ENCODE data around the gene VEGFB. TPM values are rescaled to one million over a fixed set of nuclear protein-coding genes. Genes with fewer than 3 reads are reported as not detected.

The VEGFB gene
- total RNA-seq, 1 experiment from 2014 or later, result 47.5 TPM

DNA sequence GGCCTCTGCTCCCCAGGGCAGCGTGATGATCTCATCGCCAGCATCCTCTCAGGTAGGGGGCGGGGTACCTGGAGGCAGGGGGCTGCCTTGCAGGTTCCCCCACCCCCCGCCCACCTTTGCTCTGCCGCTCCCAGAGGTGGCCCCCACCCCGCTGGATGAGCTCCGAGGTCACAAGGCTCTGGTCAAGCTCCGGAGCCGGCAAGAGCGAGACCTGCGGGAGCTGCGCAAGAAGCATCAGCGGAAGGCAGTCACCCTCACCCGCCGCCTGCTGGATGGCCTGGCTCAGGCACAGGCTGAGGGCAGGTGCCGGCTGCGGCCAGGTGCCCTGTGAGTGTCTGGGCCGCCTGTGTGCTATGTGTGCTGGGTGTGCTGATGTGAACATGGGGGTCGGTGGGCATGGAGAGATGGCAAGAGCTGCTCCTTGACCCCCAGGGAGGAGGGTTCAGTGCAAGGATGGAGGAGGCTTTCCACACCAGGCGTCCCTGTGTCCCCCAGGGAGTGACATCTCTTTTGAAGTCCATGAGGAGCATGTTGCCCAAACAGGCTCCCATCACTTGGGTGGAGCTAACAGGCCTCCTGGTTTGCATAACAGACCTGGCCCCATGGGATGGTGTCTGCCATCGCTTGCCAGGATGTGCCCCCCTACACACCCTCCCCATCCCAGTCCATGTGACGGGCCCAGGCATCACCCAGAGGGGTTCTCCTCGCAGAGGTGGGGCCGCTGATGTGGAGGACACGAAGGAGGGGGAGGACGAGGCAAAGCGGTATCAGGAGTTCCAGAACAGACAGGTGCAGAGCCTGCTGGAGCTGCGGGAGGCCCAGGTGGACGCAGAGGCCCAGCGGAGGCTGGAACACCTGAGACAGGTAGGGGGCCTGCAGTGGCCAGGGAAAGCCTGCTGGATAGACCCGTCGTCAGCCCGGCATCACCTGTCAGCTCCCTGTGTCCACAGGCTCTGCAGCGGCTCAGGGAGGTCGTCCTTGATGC is 31.1 kb downstream of the VEGFB start:
- Histone ChIP-seq H3K79me2 (ENCODE audit: insufficient read depth, low read length) (no peaks in the 10 kb centered on the region; the same call in 1 of the 2 replicates), H3K36me3 (ENCODE audit: control insufficient read depth in 1 of 2, insufficient read depth in 2 of 2, low read length in 2 of 2) (peaks cover 5 to 38% of the 10 kb centered on the region in 2 experiments; a peak in 2 of 4 replicates), H3K9ac (ENCODE audit: low read length) (no peak overlapping the region), H3K27ac (ENCODE audit: low read depth, low read length) (no peak overlapping the region), H3K27me3 (ENCODE audit: insufficient read depth, low read length) (no peaks in the 10 kb centered on the region), H2AFZ (ENCODE audit: low read depth, low read length, poor library complexity, severe bottlenecking) (no peak overlapping the region), H3K4me3 (replicated peaks in 1 of 2; ENCODE audit: low read depth in 1 of 2, low read length in 2 of 2) (no peak overlapping the region), H4K20me1 (ENCODE audit: insufficient read depth) (no peaks in the 10 kb centered on the region), H3K4me2 (ENCODE audit: low read length) (no peak overlapping the region), H3K9me2 (ENCODE audit: insufficient read depth) (no peaks in the 10 kb centered on the region), H3K4me1 (ENCODE audit: control insufficient read depth in 1 of 2, insufficient read depth in 2 of 2, low read length in 2 of 2) (peaks cover 13 to 22% of the 10 kb centered on the region in 2 experiments; a peak in 3 of 4 replicates), H3K9me3 (ENCODE audit: control insufficient read depth in 1 of 2, insufficient read depth in 1 of 2, low read depth in 1 of 2, low read length in 2 of 2) (no peaks in the 10 kb centered on the region)
- CTCF ChIA-PET, result interaction anchor here (1.4 kb wide), 1 partner anchor 15 kb away, joined by 4 read pairs; no protein-coding TSS in a partner anchor
- ATAC-seq, result no peak
- no peak for DNase-seq (ENCODE audit: low read depth, low spot score)
- intact Hi-C loops (cut with micrococcal nuclease), result no loop called here
- RAD21 ChIA-PET (ENCODE audit: low non-redundant PET in 1 of 2, low total read pairs in 2 of 2, uncharacterized antibody in 2 of 2, unreplicated experiment in 2 of 2), result no interaction called here
- BruUV-seq (replicated peaks), result no TSS peak
- no peak for TF ChIP-seq FOSL1 (IDR thresholded peaks at IDR 0.05; ENCODE audit: low read depth)
- TF ChIP-seq ELF1 (IDR thresholded peaks at IDR 0.05; ENCODE audit: borderline replicate concordance, low read depth), result no peak
- TF ChIP-seq ZBTB33 (IDR thresholded peaks at IDR 0.05; ENCODE audit: extremely low read depth, insufficient replicate concordance, low read length), result no peak
- no peak for TF ChIP-seq REST (IDR thresholded peaks at IDR 0.05; ENCODE audit: low read depth)
- no peak for TF ChIP-seq EZH2phosphoT487 (IDR thresholded peaks at IDR 0.05; ENCODE audit: borderline replicate concordance)
- no peak for TF ChIP-seq POLR2A (IDR thresholded peaks at IDR 0.05; ENCODE audit: borderline replicate concordance, extremely low read depth, insufficient read depth, insufficient read length)
- no peak for TF ChIP-seq SP1 (IDR thresholded peaks at IDR 0.05; ENCODE audit: low read depth)
- no peak for TF ChIP-seq TCF7L2 (IDR thresholded peaks at IDR 0.05; ENCODE audit: borderline replicate concordance, extremely low read depth, insufficient read depth, insufficient read length)
- TF ChIP-seq YY1 (IDR thresholded peaks at IDR 0.05; ENCODE audit: extremely low read depth, insufficient replicate concordance, low read depth, low read length), result no peak
- no peak for TF ChIP-seq EGR1 (IDR thresholded peaks at IDR 0.05; ENCODE audit: low read depth)
- TF ChIP-seq CBX3 (IDR thresholded peaks at IDR 0.05; ENCODE audit: low read depth), result no peak
- TF ChIP-seq RAD21 (IDR thresholded peaks at IDR 0.05; ENCODE audit: low read depth), result no peak
- TF ChIP-seq ZNF274 (IDR thresholded peaks at IDR 0.05; ENCODE audit: low read depth, low read length), result no peak
- TF ChIP-seq ATF3 (IDR thresholded peaks at IDR 0.05), result no peak
- POLR2A ChIA-PET, result no interaction called here
